CMK (cell line): Measurements from ENCODE around the gene MDGA2.

Source experiments
- DNase-seq: peaks from one replicate; pipeline ENCODE4 v3.0.0-alpha.2; 2010; ENCODE audit warnings: low read depth

The MDGA2 gene

GRCh38 chr14:46902837-46903236 lies 772.6 kb downstream of the MDGA2 start:
- DNase-seq = no peak

- no peak for DNase-seq
Observed at GRCh38 chr14:46894476-46894875, 780.9 kb downstream of the MDGA2 start.

GRCh38 chr14:46887144-46887543 lies 788.3 kb downstream of the MDGA2 start:
- DNase-seq = no peak

DNA sequence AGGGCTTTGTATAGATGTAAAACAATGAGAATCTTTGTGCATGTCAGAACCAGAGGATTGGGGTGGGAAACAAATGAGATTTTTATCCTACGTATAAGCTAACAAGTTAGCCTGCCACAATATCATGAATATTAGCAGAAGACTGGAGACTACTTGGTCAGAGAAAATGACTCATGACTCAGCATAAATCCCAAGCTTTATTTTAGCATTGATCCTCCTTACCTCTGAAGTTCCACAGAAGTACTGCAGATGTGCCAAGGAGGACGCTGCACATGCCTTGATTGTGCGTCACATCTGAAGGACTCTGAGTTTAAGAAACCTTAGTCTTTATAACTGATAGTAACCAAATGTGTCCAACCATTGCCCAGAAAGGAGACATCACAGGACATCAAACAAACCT lies 789.8 kb downstream of the MDGA2 start:
- no peak for DNase-seq

- no peak for DNase-seq
Observed at GRCh38 chr14:46861753-46862152, 813.7 kb downstream of the MDGA2 start.

- no peak for DNase-seq
Observed at GRCh38 chr14:46840944-46841720, 834.3 kb downstream of the MDGA2 start.

- no peak for DNase-seq
Observed at GRCh38 chr14:46820291-46820690, 855.1 kb downstream of the MDGA2 start.

DNA sequence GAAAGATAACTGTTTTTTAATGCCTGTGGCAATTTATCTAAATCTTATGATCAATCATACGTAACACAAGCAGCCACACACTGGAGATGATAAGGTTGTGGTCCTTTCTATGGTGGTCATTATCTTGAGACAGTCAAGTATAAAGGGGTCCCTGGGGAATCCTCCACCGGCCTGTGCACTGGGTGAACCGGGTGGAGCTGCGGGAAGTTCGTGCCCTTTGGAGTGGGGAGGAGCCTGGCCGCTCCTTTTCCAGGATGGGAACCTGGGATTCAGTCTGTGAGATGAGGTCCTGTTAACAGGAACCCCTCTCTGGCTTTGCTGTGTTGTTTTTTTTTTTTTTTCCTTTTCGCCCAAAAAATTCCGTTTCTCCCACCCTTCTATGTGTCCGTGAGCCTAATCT lies 856.3 kb downstream of the MDGA2 start:
- DNase-seq = no peak

DNA sequence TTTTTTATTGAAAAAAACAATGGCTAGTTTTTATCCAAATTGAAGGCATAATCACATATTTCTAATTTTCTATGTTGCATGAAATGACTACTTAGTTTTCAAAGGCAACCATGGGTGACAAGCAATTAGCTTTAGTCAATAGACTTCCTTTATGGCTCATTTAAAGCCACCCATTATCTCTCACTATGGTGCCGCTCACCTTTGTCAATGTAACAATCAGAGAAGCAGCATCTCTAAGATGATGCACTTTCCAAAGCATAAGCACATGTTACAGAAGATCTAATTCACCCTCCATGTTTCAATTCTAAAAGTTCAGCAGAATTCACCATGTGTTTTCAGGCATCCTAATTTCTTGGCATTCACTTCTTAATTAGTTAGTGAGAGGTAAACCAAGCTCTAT lies 857.3 kb downstream of the MDGA2 start:
- DNase-seq = no peak

DNA sequence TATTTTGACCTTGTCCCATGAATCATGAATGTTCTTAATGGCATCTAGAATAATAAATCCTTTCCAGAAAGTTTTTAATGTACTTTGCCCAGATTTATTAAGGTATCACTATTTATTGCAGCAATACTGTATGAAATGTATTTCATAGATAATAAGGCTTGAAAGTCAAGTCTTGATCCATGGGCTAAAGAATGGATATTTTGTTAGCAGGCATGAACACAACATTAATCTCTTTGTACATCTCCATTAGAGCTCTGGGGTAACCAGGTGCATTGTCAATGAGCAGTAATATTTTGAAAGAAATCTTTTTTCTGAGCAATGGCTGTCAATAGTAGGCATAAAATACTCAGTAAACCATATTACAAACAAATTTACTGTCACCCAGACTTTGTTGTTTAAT lies 882.3 kb downstream of the MDGA2 start:
- no peak for DNase-seq
